SK-N-SH treated with all-trans-retinoic acid at 6 μM for 48 hours (cell line): ENCODE results near the gene CACNB2.
A peak's percentile ranks its signal among the peaks of the same experiment; 100 is the strongest.

ENCODE experiments used
- ATAC-seq: fragments of 200-7000 bp; cut with Tn5 transposase; 3 replicates; pipeline ENCODE4 v1.9.1; 2020; ENCODE audit warnings: mild to moderate bottlenecking, moderate library complexity
- ARNTL ChIP-seq: fragments of 450-650 bp; formaldehyde crosslinking; IDR thresholded peaks from 2 replicates; pipeline ENCODE4 v1.5.0; 2020; ENCODE audit warnings: low read depth, mild to moderate bottlenecking, moderate library complexity, borderline replicate concordance
- BACH2 ChIP-seq: fragments of 250-450 bp; sonication (Bioruptor Pico); IDR thresholded peaks from 2 replicates; pipeline ENCODE4 v1.9.0; 2021; ENCODE audit warnings: mild to moderate bottlenecking, borderline replicate concordance
- CREB5 ChIP-seq: fragments of 250-450 bp; sonication (Bioruptor Pico); IDR thresholded peaks from 2 replicates; pipeline ENCODE4 v1.5.1; 2020; ENCODE audit warnings: low read depth, mild to moderate bottlenecking, moderate library complexity
- CSDC2 ChIP-seq: fragments of 250-450 bp; sonication (Bioruptor Pico); IDR thresholded peaks from 2 replicates; pipeline ENCODE4 v1.5.0; 2020; ENCODE audit warnings: mild to moderate bottlenecking, moderate library complexity
- CSRNP3 ChIP-seq: fragments of 250-450 bp; sonication (Bioruptor Pico); IDR thresholded peaks from 2 replicates; pipeline ENCODE4 v1.5.1; 2021; ENCODE audit warnings: mild to moderate bottlenecking, moderate library complexity
- GLIS3 ChIP-seq: fragments of 250-450 bp; sonication (Bioruptor Pico); IDR thresholded peaks from 2 replicates; pipeline ENCODE4 v1.5.0; 2020; ENCODE audit warnings: mild to moderate bottlenecking, moderate library complexity
- ISL1 ChIP-seq: fragments of 250-450 bp; sonication (Bioruptor Pico); IDR thresholded peaks from 2 replicates; pipeline ENCODE4 v2.1.2; 2022; ENCODE audit warnings: mild to moderate bottlenecking, moderate library complexity
- OSR1 ChIP-seq: fragments of 250-450 bp; sonication (Bioruptor Pico); IDR thresholded peaks from 2 replicates; pipeline ENCODE4 v1.8.0; 2022; ENCODE audit warnings: moderate library complexity, mild to moderate bottlenecking, inconsistent platforms
- POU6F1 ChIP-seq: fragments of 250-450 bp; sonication (Bioruptor Pico); IDR thresholded peaks from 2 replicates; pipeline ENCODE4 v1.8.0; 2021; ENCODE audit warnings: low read depth, mild to moderate bottlenecking, moderate library complexity, borderline replicate concordance
- PPARA ChIP-seq: fragments of 250-450 bp; sonication (Bioruptor Pico); IDR thresholded peaks from 2 replicates; pipeline ENCODE4 v1.5.0; 2020; ENCODE audit warnings: mild to moderate bottlenecking, borderline replicate concordance
- RARB ChIP-seq: fragments of 250-450 bp; sonication (Bioruptor Pico); IDR thresholded peaks from 2 replicates; pipeline ENCODE4 v1.8.0; 2021; ENCODE audit warnings: mild to moderate bottlenecking, moderate library complexity
- SNAI2 ChIP-seq: fragments of 250-450 bp; sonication (Bioruptor Pico); IDR thresholded peaks from 2 replicates; pipeline ENCODE4 v1.5.0; 2020; ENCODE audit warnings: mild to moderate bottlenecking, moderate library complexity
- TCF4 ChIP-seq: fragments of 250-450 bp; sonication (Bioruptor Pico); IDR thresholded peaks from 2 replicates; pipeline ENCODE4 v1.8.0; 2021; ENCODE audit warnings: mild to moderate bottlenecking, moderate library complexity, borderline replicate concordance
- TOX ChIP-seq: fragments of 250-450 bp; sonication (Bioruptor Pico); IDR thresholded peaks from 2 replicates; pipeline ENCODE4 v1.8.0; 2021; ENCODE audit warnings: mild to moderate bottlenecking, moderate library complexity, borderline replicate concordance
- TSHZ2 ChIP-seq: fragments of 250-450 bp; sonication (Bioruptor Pico); IDR thresholded peaks from 2 replicates; pipeline ENCODE4 v1.5.0; 2020; ENCODE audit warnings: mild to moderate bottlenecking, moderate library complexity
- ZC3H10 ChIP-seq: fragments of 250-450 bp; sonication (Bioruptor Pico); IDR thresholded peaks from 2 replicates; pipeline ENCODE4 v1.5.1; 2021; ENCODE audit warnings: mild to moderate bottlenecking, moderate library complexity
- ZFP3 ChIP-seq: fragments of 250-450 bp; sonication (Bioruptor Pico); IDR thresholded peaks from 2 replicates; pipeline ENCODE4 v1.5.0; 2020; ENCODE audit warnings: mild to moderate bottlenecking, moderate library complexity
- ZFP30 ChIP-seq: fragments of 450-650 bp; formaldehyde crosslinking; IDR thresholded peaks from 2 replicates; pipeline ENCODE4 v1.5.0; 2022; ENCODE audit warnings: mild to moderate bottlenecking, moderate library complexity
- ZNF565 ChIP-seq: fragments of 450-650 bp; formaldehyde crosslinking; conservative IDR thresholded peaks from 2 replicates; pipeline ENCODE4 v1.5.0; 2020; ENCODE audit warnings: low read depth, mild to moderate bottlenecking, moderate library complexity
- ZNF70 ChIP-seq: fragments of 450-650 bp; formaldehyde crosslinking; IDR thresholded peaks from 2 replicates; pipeline ENCODE4 v1.5.0; 2020; ENCODE audit warnings: mild to moderate bottlenecking, moderate library complexity
- ZNF8 ChIP-seq: fragments of 450-650 bp; formaldehyde crosslinking; IDR thresholded peaks from 2 replicates; pipeline ENCODE4 v1.5.0; 2020; ENCODE audit warnings: mild to moderate bottlenecking, moderate library complexity

Gene CACNB2

GRCh38 chr10:18229826-18230225, 89.6 kb downstream of the CACNB2 start:
- ATAC-seq, result peak; percentile 76
- TF ChIP-seq ZFP30 (CRISPR knock-in tag), result no peak
- 0 out of 2 replicates have a peak, but pooled peaks have one; percentile 32 for TF ChIP-seq ZC3H10 (CRISPR knock-in tag)
- no peak for TF ChIP-seq ZFP3 (CRISPR knock-in tag)
- no peak for TF ChIP-seq TCF4 (CRISPR knock-in tag)
- no peak for TF ChIP-seq PPARA
- TF ChIP-seq CSRNP3 (CRISPR knock-in tag), result no peak
- TF ChIP-seq ZNF70 (CRISPR knock-in tag), result no peak
- TF ChIP-seq CREB5 (CRISPR knock-in tag), result peak; percentile 76; the same call in 1 of the 2 replicates
- TF ChIP-seq CSDC2 (CRISPR knock-in tag), result no peak
- peak; percentile 95 for TF ChIP-seq ISL1 (CRISPR knock-in tag)
- peak; percentile 61; the same call in 1 of the 2 replicates for TF ChIP-seq TOX (CRISPR knock-in tag)
- no peak for TF ChIP-seq RARB (CRISPR knock-in tag)

- ATAC-seq, result peak; percentile 40; the same call in 2 of the 3 replicates
- TF ChIP-seq ZFP3 (CRISPR knock-in tag) (no peak), POU6F1 (CRISPR knock-in tag) (no peak), CREB5 (CRISPR knock-in tag) (no peak)
These were observed 90.6 kb downstream of the CACNB2 start for GRCh38 chr10:18230794-18231193.

- TF ChIP-seq ZNF565 (CRISPR knock-in tag) (no peak), ARNTL (CRISPR knock-in tag) (no peak)
- ATAC-seq, result no peak
These were observed 91.3 kb downstream of the CACNB2 start for GRCh38 chr10:18231480-18231879.

GRCh38 chr10:18233775-18234174, 93.6 kb downstream of the CACNB2 start:
- no peak for TF ChIP-seq CSRNP3 (CRISPR knock-in tag)
- peak; percentile 69; the same call in 1 of the 2 replicates for TF ChIP-seq ZNF8 (CRISPR knock-in tag)
- ATAC-seq, result 0 out of 3 replicates have a peak, but pooled peaks have one; percentile 25

- TF ChIP-seq OSR1 (CRISPR knock-in tag) (no peak), ISL1 (CRISPR knock-in tag) (no peak), TOX (CRISPR knock-in tag) (no peak), CSDC2 (CRISPR knock-in tag) (no peak), ZC3H10 (CRISPR knock-in tag) (no peak), TSHZ2 (CRISPR knock-in tag) (no peak), BACH2 (no peak), SNAI2 (no peak), GLIS3 (no peak)
- no peak for ATAC-seq
These were observed 95.3 kb downstream of the CACNB2 start for GRCh38 chr10:18235477-18235876.
